Islet of Langerhans (tissue), 1 donor: ENCODE data around the gene SOS2.
"Not testable (repeated sequence)": the region's sequence is repeated elsewhere in the genome, so short reads cannot be mapped to it uniquely, and the experiment has no call there.

Experiments
- FAIRE-seq: peaks from one replicate; lab custom pipeline; 2011; peaks lifted over from hg19 to GRCh38; lab: Jason Lieb, UNC

SOS2 gene

DNA sequence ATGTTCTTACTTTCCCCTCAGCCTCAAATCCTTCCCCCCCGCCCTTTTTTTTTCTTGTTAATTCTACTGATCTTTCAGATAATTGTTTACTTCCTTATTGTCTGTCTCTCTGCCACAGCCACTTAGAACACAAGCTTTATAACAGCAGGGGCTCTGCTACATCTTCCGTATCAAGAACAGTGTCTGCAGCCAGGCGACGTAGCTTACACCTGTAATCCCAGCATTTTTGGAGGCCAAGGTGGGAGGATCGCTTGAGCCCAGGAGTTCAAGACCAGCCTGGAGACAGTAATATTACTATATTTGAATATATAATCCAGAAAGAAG lies 5.4 kb downstream of the SOS2 start:
- FAIRE-seq, result no peak

DNA sequence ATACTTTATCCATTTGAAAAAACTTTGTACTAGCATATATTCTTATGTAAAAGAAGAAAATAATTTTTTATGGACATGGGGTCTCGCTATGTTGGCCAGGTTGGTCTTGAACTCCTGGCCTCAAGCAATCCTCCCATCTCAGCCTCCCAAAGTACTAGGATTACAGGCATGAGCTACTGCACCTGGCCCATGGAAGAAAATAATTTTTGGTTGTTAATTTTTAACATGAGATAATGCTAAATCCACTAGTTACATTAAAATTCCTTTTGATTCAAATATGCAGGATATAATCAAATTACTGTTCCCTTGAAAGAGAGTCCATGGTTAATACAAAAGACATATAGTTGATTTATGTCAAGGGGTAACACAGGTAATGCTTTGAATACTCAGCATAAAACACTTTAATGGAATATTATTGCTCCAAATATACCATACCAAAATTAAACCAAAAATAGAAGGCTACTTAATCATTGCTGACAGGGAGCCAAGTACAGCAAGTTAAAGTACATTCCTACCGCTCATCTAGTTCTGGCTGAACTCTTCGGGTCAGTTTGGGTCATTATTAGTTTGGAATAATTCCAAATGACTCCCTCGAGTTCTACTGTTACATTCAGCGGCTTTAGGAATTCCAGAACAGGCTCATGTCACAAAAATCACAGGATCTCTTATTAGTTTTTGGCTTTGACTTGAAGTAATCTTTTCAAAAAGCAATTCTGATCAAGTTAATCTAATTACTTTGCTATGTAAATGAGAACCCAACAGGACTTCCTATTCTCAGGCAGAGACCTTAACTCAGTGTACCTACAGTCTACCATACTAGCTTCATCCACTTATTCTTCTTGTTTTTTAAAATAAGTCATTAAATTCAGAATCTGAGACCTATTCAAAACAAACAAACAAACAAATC lies 6.1 kb downstream of the SOS2 start:
- FAIRE-seq, result no peak

DNA sequence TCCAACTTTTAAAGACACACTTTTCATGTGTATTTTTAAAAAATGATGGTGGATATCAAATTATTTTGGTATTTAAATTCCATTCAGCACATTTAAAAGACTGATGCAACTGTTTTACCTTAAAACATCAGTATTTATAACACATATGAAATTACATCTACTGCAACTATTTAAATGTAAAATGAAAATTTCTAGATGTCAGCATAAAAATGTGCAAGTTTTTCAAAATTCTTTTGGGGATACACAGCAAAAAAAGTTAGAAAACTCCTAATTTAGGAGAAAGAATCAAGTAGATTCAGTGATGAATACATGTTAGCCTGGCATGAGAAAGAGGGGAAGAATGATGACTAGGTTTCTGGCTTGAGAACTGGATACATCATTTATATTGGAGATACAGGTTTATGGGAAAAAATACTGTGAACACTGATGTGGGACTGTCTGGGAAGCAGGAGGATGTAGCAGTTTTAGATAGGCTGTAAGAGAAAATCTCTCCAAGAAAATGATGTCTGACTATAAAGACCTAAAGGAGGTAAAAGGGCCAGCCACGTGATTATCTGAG lies 9.2 kb downstream of the SOS2 start:
- FAIRE-seq, result no peak

DNA sequence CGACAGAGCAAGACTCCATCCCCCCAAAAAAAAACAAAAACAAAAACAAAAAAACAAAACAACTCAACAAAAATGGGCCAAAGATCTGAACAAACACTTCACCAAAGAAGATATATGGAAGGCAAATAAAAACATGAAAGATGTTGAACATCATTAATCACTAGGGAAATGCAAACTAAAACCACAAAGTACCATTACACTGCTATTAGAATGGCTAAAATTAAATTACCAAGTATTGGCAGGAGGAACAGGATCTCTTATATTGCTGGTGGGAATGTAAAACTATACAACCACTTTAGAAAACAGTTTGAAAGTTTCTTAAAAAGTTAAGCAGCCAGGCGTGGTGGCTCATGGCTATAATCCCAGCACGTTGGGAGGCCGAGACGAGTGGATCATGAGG lies 12.9 kb downstream of the SOS2 start:
- no peak for FAIRE-seq

DNA sequence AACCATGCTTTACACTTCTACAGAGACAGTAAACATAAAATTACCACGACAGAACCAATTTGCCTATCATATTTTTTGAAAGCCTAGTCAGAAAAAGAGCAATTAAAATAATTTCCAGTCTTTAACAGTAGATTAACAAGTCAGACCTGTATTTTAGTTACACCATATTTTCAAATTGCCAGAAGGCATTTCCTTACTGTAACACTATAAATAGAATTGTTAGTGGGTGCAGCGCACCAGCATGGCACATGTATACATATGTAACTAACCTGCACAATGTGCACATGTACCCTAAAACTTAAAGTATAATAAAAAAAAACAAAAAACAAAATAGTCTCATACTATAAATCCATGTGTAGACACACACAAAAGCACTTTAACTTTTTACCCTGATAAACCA lies 16.0 kb downstream of the SOS2 start:
- no peak for FAIRE-seq

DNA sequence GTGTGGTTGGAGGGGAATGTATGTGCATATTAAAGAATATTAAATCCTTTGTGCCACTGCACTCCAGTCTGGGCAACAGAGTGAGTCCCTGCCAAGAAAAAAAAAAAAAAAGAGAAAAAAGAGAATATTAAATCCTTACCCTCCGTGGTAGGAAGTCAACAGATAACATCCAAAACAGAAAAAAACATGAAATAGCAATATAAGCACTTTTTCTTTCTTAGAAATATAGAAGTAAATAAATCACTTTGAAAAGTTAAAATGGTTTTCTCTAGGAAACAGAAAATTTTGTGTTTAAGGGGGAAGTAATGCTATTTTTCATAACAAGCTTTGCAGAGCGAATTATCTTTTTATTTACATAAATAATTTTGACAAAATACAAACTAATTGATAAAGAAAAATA lies 17.6 kb downstream of the SOS2 start:
- FAIRE-seq, result no peak

DNA sequence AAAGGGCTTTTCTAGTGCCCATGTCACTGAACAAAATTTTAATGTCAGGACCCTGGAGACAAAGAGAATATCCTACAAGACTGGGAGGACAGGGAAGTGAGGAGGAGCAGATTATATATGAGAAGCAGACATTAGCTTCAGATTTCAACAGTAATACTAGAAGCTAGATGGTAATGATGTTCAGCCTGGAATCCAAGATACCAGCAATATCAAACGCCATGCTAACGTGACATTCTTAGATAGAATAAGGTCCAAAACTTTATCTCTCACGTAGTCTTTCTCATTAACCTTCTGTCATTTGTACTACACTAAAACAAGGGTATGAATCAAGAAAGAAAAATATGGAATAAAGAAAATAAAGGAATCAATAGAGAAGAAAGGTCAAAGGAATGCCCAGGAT lies 18.7 kb downstream of the SOS2 start:
- no peak for FAIRE-seq

DNA sequence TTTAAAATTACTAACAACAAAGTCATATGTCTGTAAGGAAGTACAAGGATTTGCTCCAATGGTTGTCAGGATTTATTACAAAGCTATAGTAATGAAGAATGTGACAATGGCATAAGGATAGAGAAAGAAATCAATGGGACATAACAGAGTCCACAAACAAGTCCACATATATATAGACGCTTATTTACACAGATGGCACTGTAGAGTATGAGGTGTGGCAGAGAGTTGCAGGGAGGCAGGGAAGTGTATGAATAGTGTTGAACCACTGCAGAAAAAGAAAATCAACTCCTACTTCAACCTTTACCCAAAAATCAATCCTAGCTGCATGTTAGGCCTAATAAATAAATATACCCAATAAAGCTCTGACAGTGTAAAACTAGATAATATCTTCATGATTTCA lies 21.3 kb downstream of the SOS2 start:
- no peak for FAIRE-seq

DNA sequence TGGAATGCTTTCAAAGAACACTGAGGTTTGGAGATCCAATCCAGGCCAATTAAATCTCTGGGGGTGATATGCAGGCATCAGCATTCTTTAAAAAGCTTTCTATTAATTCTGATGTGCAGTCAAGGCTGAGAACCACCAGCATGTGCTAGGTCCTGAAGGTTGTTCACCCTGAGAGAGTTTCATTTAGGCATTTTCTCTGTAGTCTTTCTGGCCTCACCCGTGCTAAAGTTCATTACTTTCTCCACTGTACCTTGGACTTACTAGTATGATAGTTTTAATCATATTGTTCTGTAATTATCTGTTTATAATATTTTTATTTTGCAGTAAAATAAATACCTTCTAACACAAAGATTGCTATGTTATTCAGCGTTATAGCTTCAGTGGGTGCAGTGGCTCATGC lies 32.9 kb downstream of the SOS2 start:
- FAIRE-seq, result no peak

DNA sequence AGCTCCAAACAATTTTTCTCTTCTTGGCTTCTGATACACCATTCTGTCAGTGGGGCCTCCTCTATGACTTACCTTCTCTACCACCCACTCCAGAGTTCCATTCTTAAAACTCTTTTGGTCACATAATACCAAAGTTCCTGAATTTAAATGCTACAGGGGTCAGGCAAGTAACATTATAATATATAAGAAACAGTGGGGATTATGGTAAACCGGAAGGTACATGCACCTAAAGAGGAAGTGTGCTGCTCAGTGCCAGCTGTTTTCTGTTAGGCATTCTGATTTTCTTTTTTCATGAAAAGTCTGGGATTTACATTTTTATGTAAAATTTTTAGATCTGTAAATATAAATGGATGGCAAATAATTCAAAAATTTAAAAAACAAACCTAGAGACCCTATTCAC lies 39.9 kb downstream of the SOS2 start:
- no peak for FAIRE-seq

DNA sequence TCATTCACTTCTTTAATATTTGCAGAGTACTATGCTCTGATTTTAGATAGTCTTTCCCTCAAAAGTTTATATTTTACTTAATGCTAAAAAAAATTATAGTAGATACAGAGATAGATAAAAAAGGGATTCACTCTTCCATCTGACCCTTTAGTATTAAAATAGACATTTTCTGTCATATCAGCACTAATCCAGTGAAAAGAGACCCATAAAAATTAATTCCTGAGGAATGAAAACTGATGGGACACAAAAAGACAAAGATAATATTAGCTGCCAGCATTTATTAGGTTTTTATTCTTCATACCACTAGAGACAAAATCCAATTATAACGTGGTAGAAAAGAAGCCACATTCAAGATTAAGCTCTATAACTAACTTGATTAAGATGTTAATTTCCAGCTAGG lies 45.3 kb downstream of the SOS2 start:
- FAIRE-seq, result no peak

DNA sequence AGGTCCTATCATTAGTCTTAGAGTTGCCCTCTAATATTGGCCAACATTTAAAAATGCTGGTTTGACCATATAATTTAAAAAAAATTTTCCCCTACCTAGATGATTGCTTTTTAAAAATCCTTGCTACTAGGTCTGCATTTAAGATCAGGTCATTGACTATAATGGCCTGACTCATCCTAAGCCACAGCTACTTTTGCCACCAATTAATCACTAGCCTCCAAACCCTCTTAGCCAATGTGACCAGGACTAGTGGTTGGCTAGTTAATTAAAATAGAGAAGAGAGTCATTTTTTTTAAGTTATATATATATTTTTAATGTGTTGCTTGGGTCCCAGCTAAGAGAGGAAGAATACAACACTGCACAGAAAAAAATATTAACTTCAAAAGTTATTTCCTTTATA lies 57.5 kb downstream of the SOS2 start:
- no peak for FAIRE-seq

DNA sequence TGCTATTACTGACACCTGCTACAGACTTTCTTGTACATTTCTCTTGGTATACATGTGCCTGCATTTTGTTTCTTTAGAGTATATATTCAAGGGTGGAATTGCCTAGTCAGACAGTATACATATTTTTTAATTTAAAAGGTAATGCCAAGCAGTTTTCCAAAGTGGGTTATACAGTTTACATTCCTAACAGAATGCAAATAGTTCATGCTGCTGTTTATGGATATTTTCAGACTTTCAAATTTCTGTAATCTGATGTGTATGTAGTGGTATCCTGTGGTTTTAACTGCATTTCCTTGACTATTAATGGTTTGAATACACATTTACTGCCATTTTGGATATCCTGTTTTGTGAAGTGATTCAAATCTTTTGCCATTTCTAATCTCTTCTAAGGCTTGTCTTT lies 59.5 kb downstream of the SOS2 start:
- FAIRE-seq, result no peak

DNA sequence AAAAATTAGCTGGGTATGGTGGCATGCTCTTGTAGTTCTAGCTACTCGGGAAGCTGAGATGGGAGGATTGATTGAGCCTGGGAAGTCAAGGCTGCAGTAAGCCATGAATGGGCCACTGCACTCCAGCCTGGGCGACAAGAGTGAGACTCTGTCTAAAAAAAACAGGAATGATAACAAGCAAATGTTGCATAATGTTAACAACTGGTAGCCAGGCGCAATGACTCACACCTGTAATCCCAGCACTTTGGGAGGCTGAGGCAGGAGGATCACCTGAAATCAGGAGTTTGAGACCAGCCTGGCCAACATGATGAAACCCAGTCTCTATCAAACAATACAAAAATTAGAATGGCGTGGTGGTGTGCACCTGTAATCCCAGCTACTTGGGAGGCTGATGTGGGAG lies 64.0 kb downstream of the SOS2 start:
- not testable (repeated sequence) for FAIRE-seq

DNA sequence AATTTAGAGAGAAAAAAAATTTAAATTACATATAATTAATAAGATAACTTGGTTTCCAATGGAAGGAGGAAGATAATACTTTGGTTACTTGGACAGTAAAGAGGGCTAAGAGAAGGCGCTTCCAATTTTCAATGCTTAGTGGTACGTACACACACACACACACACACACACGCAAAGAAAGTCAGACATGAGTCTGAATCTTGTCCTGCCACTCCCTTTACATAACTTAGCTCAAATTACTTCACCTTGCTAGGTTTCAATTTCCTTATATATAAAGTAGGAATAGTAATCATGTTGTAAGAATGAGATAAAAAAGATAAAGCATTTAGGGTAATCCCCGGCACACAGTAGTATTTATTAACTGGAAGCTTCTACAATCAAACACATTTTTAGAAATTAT lies 75.3 kb downstream of the SOS2 start:
- FAIRE-seq, result no peak

DNA sequence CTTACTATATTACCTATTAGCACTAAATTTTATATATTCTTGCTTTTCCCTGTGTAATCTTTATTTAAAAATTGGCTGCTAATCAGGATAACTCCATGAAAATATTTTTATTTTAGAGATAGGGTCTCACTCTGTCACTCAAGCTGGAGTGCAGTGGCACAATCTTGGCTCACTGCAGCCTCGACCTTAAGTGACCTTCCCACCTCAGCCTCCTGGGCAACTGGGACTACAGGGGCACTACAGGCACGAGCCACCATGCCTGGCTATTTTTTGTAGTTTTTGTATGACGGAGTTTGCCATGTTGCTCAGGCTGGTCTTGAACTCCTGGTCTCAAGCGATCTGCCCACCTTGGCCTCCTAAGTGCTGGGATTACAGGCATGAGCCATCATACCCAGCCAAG lies 82.6 kb downstream of the SOS2 start:
- no peak for FAIRE-seq

DNA sequence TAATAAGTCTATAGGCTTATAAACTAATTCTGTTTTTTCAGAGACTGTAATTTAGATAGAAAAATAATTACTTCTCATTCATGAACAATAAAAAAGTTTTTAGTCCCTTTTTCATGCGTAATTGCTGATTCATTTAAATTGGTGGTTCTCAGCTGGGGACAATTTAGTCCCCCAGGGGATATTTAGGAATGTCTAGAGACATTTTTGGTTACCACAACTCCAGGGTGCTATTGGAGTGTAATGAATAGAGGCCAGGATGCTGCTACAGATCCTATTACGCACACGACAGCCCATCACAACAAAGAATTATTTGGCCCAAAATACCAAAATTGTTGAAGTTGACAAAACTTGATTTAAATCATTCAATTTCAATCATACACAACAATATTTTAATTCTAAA lies 92.2 kb downstream of the SOS2 start:
- FAIRE-seq, result peak; percentile 73

DNA sequence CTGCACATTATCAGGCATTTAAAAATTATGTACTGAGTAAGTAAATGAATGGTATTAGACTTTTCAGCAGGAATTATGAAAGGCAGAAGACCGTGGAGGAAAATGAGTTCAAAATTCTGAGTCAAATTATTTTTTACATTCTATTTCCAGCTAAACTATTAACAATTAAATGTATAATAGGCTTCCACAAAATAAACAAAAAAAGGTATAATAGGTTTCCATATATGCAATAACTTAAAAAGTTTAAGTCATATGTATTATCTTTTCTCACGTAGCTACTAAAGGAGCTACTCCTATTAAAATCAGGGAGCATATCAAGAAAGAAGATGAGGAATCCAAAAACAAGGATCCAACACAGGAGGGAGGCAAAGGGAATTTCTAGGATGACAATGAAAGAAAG lies 103.6 kb downstream of the SOS2 start:
- no peak for FAIRE-seq

DNA sequence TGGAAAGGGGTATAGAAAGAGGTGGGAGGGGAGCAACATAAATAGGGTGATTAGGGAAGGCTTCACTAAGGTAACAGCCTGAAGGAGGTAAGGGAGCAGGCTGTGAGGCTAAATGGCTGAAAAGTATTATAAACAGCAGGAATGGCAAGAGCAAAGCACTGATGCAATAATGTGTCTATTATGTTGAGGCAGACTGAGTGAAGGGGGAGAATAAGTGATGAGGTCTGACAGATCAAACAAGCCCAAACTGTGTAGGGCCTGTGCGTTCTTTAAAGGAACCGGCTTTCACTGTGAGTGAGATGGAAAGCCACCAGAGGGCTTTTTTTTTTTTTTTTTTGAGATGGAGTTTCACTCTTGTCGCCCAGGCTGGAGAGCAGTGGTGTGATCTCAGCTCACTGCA lies 108.3 kb downstream of the SOS2 start:
- no peak for FAIRE-seq

DNA sequence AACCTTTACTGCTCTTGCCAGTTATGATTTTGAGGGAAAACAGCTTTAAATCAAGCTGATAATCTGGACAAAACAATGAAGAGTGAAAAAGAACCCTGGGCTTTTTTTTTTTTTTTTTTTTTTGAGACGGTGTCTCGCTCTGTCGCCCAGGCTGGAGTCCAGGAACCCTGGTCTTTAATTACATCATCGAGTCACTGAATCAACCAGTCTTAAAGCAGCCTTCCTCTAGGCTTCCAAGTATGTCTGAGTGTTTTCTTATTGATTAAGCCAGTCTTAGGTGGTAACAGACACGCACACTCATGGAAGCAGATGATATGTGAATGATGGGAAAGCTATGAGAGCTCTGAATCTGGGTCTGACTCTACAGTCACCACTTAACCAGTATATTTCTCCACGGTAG lies 109.1 kb downstream of the SOS2 start:
- FAIRE-seq, result no peak

DNA sequence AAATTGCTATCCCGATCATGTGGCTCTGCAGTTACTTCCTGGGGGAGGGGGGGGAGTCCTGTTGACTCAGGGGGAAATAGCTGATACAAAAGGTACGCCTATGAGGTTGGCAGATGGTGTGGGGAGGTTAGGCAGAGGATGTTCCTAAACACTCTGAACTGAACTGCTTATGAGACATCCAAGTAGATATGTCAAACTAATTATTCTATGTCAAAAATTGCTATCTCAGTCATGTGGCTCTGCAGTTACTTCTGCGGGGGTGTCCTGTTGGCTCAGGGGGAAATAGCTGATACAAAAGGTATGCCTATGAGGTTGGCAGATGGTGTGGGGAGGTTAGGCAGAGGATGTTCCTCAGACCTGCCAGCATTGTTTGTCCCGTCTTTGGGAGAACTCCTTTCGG lies 109.9 kb downstream of the SOS2 start:
- FAIRE-seq, result no peak

DNA sequence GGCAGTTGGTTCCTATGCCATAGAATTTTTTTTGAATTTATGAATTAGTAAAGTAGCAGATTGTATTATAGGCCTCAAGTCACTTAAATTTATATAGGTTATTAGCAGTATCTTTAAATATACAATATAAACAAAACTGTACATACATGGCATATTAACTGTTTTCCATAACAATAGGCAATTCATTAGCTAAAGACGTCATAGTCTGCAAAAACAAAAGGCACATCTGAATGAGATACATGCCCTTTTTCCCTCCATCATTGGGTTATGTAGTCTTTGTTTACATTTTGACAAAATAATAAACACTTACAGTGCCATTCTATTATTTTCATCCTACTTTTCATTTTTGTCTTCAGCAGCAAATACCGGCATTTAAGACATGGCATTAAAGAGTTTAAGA lies 113.9 kb downstream of the SOS2 start:
- FAIRE-seq, result no peak

DNA sequence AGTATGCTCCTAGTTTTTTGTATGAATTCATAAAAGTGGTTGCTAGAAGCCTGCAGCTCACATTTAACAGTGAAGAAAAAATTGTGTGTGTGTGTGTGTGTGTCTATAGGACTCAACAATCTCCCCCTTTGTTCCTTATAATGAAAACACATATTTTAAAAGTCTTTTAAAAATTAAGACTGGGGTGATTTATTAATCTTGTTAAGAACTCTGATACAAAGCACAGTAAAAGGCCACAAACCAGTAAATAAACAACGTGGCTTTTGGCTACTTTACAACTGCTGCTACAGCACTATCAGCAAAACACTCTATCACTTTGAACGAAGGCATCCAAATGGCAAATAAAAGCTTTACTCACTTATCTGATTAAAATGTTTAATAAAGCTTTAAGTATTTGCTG lies 114.4 kb downstream of the SOS2 start:
- peak; percentile 69 for FAIRE-seq

DNA sequence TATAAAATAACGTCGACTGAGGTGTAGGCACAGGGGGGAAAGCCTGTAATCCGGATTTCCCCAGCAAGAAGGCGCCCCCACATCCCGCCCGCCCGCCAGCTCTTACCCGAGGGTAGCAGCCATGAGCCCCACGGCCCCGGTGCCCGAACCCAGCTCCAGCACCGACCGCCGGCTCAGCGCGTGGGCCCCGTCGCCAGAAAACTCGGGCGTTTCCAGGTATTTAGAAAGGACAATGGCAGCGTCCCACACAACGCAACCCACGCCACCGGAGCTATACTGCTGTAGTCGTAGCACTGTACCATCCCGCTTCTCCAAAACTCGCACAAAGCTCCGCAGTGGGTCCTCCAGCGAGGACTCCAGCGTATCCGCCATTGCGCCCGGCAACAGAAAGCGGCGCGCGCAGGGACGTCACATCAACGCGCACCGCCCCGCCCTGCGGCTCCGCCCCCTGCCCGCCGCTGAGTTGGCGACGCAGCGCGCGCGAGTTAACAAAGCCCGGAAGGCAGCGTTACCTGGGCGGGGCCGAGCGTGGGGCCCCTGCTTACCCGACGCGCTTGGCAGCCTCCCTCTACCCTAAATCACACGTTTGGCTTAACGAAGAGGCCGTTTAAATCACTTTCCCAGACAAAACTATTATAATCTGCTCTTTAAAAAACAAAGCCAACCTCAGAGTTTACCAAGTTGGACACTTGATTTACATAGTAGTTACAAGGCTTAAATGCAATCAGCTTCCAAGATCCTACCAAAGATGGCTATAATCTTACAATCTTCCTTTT lies 115.0 kb downstream of the SOS2 start, which contains the start of gene VCPKMT:
TSS of gene VCPKMT (minus strand) at position 392 of the 776 bp plus-strand sequence. CDS start at position 372, 20 bp downstream.
- peak; percentile 71 for FAIRE-seq
